Hepatocyte (in vitro differentiated cells): Measurements from ENCODE around the gene PLEKHJ1.

Experiments
- EZH2 ChIP-seq: fragments of 200-600 bp; sonication (generic); IDR thresholded peaks from 2 replicates; pipeline ENCODE4 v1.6.1; 2016; ENCODE audit warnings: antibody characterized with exemption, mild to moderate bottlenecking, borderline replicate concordance
- TF ChIP-seq, protein P1 (sequence below): fragments of 200-600 bp; sonication (generic); IDR thresholded peaks from 2 replicates; pipeline ENCODE4 v1.5.1; 2016; ENCODE audit warnings: antibody characterized with exemption, mild to moderate bottlenecking; ENCODE audit not compliant: poor library complexity

DNA sequence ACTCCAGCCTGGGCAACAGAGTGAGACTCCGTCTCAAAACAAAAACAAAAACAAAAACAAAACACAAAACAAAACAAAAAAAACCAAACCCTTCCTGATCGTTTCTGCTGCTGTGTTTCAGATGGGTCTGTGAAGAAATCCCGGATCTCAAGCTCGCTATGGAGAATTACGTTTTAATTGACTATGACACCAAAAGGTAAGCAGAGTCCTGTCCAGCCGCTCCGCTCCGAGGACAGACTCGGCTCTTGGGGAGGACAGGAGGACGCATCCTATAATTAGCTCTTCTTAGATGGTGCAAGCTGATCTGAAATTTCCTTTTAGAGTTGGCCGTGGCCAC, 50.4 kb downstream of the PLEKHJ1 start:
- TF ChIP-seq, protein P1, sequence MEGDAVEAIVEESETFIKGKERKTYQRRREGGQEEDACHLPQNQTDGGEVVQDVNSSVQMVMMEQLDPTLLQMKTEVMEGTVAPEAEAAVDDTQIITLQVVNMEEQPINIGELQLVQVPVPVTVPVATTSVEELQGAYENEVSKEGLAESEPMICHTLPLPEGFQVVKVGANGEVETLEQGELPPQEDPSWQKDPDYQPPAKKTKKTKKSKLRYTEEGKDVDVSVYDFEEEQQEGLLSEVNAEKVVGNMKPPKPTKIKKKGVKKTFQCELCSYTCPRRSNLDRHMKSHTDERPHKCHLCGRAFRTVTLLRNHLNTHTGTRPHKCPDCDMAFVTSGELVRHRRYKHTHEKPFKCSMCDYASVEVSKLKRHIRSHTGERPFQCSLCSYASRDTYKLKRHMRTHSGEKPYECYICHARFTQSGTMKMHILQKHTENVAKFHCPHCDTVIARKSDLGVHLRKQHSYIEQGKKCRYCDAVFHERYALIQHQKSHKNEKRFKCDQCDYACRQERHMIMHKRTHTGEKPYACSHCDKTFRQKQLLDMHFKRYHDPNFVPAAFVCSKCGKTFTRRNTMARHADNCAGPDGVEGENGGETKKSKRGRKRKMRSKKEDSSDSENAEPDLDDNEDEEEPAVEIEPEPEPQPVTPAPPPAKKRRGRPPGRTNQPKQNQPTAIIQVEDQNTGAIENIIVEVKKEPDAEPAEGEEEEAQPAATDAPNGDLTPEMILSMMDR, result no peak
- no peak for TF ChIP-seq EZH2
